Measurements from ENCODE around the gene SNX17.

The SNX17 gene

GRCh38 chr2:27370816-27371620, 602 bp downstream of the SNX17 start:
- no peak for DNase-seq

- no peak for DNase-seq
Measured at GRCh38 chr2:27372937-27373336, 2.5 kb downstream of the SNX17 start.

GRCh38 chr2:27373567-27373966, 3.2 kb downstream of the SNX17 start:
- no peak for DNase-seq

- no peak for DNase-seq
Measured at GRCh38 chr2:27375513-27376099, 5.2 kb downstream of the SNX17 start.

GRCh38 chr2:27376151-27376865, 5.9 kb downstream of the SNX17 start:
- no peak for DNase-seq

GRCh38 chr2:27376866-27377617, 6.6 kb downstream of the SNX17 start:
- DNase-seq, result no peak

GRCh38 chr2:27377618-27378095, 7.2 kb downstream of the SNX17 start:
- no peak for DNase-seq

GRCh38 chr2:27378096-27378808, 7.8 kb downstream of the SNX17 start:
- no peak for DNase-seq

GRCh38 chr2:27378809-27379290, 8.4 kb downstream of the SNX17 start:
- DNase-seq, result no peak

GRCh38 chr2:27379383-27379835, 9.0 kb downstream of the SNX17 start:
- DNase-seq, result no peak

- DNase-seq, result peak; percentile 27
Measured at GRCh38 chr2:27379836-27380625, 9.6 kb downstream of the SNX17 start.

- DNase-seq, result peak; percentile 26
Measured at GRCh38 chr2:27380626-27381545, 10.5 kb downstream of the SNX17 start, which contains the start of gene ZNF513. TSS of gene ZNF513 (minus strand) at chr2:27380734. CDS start at chr2:27380526, 208 bp downstream.

- no peak for DNase-seq
Measured at GRCh38 chr2:27381577-27382181, 11.3 kb downstream of the SNX17 start.

GRCh38 chr2:27390822-27391679, 20.6 kb downstream of the SNX17 start:
- no peak for DNase-seq

GRCh38 chr2:27393225-27393624, 22.8 kb downstream of the SNX17 start:
- no peak for DNase-seq

GRCh38 chr2:27398962-27399361, 28.5 kb downstream of the SNX17 start:
- no peak for DNase-seq

GRCh38 chr2:27400348-27401135, 30.1 kb downstream of the SNX17 start:
- no peak for DNase-seq
